Endothelial cell (in vitro differentiated cells): Measurements from ENCODE around the gene FRMD1. TPM values are rescaled to one million over a fixed set of nuclear protein-coding genes. Genes with fewer than 3 reads are reported as not detected.

Source experiments
- DNase-seq: peaks from one replicate; pipeline ENCODE4 v3.0.0; 2021; ENCODE audit warnings: low spot score
- H3K27ac Mint-ChIP-seq: one replicate; pipeline ENCODE4 v1.8.0; 2021; ENCODE audit warnings: mixed read lengths, inconsistent platforms; ENCODE audit not compliant: unreplicated experiment
- H3K27me3 Mint-ChIP-seq: one replicate; pipeline ENCODE4 v1.8.0; 2021; ENCODE audit warnings: mild to moderate bottlenecking, moderate library complexity, mixed read lengths, inconsistent platforms; ENCODE audit not compliant: unreplicated experiment
- H3K36me3 Mint-ChIP-seq: one replicate; pipeline ENCODE4 v1.8.0; 2021; ENCODE audit warnings: mild to moderate bottlenecking, low read depth, mixed read lengths, inconsistent platforms; ENCODE audit not compliant: unreplicated experiment
- H3K4me1 Mint-ChIP-seq: one replicate; pipeline ENCODE4 v1.8.0; 2021; ENCODE audit warnings: mild to moderate bottlenecking, mixed read lengths, inconsistent platforms; ENCODE audit not compliant: unreplicated experiment
- H3K4me3 Mint-ChIP-seq: one replicate; pipeline ENCODE4 v1.8.0; 2021; ENCODE audit warnings: mild to moderate bottlenecking, mixed read lengths, inconsistent platforms; ENCODE audit not compliant: unreplicated experiment
- H3K9me3 Mint-ChIP-seq: one replicate; pipeline ENCODE4 v1.8.0; 2021; ENCODE audit warnings: mixed read lengths, inconsistent platforms; ENCODE audit not compliant: unreplicated experiment
- CTCF ChIP-seq: fragments of 200-600 bp; sonication (generic); IDR thresholded peaks from one replicate; pipeline ENCODE4 v1.5.0; 2021; ENCODE audit warnings: antibody characterized with exemption; ENCODE audit not compliant: unreplicated experiment
- total RNA-seq: library from RNA; stranded (reverse); fragmentation: NEBNext Ultra II Directional; extraction: Animal tissue kit (Norgen Biotek cat#: 25700); gene quantifications from one replicate; pipeline ENCODE4 v1.2.1, GENCODE V29; 2021; ENCODE audit not compliant: unreplicated experiment

Gene FRMD1
- total RNA-seq, 1 donor from 2014 or later: 0.05 TPM

GRCh38 chr6:168125429-168126001 lies 46.5 kb upstream of the FRMD1 start:
- no peak for TF ChIP-seq CTCF
- DNase-seq: no peak
- Mint-ChIP-seq H3K27me3 (peaks cover 5% of the 10 kb centered on the region), H3K4me1 (no peaks in the 10 kb centered on the region), H3K36me3 (no peaks in the 10 kb centered on the region), H3K4me3 (no peak overlapping the region), H3K9me3 (no peaks in the 10 kb centered on the region), H3K27ac (no peak overlapping the region)

GRCh38 chr6:168124921-168125320 lies 45.9 kb upstream of the FRMD1 start:
- Mint-ChIP-seq H3K9me3 (no peaks in the 10 kb centered on the region), H3K27me3 (peaks cover 2% of the 10 kb centered on the region), H3K36me3 (no peaks in the 10 kb centered on the region), H3K4me3 (no peak overlapping the region), H3K4me1 (no peaks in the 10 kb centered on the region), H3K27ac (no peak overlapping the region)
- TF ChIP-seq CTCF: no peak
- DNase-seq: no peak

GRCh38 chr6:168124158-168124557 lies 45.1 kb upstream of the FRMD1 start:
- no peak overlapping the region for H3K4me3 Mint-ChIP-seq
- peaks cover 2% of the 10 kb centered on the region for H3K27me3 Mint-ChIP-seq
- H3K36me3 Mint-ChIP-seq: no peaks in the 10 kb centered on the region
- H3K4me1 Mint-ChIP-seq: no peaks in the 10 kb centered on the region
- H3K27ac Mint-ChIP-seq: no peak overlapping the region
- H3K9me3 Mint-ChIP-seq: no peaks in the 10 kb centered on the region
- DNase-seq: no peak
- no peak for TF ChIP-seq CTCF

GRCh38 chr6:168123165-168123911 lies 44.3 kb upstream of the FRMD1 start:
- TF ChIP-seq CTCF: no peak
- Mint-ChIP-seq H3K27ac (peak overlapping the region; percentile 48), H3K27me3 (peaks cover 2% of the 10 kb centered on the region), H3K36me3 (no peaks in the 10 kb centered on the region), H3K4me3 (no peak overlapping the region), H3K4me1 (no peaks in the 10 kb centered on the region), H3K9me3 (no peaks in the 10 kb centered on the region)
- DNase-seq: no peak

GRCh38 chr6:168122521-168122920 lies 43.5 kb upstream of the FRMD1 start:
- no peaks in the 10 kb centered on the region for H3K9me3 Mint-ChIP-seq
- no peak overlapping the region for H3K27ac Mint-ChIP-seq
- no peaks in the 10 kb centered on the region for H3K27me3 Mint-ChIP-seq
- no peak overlapping the region for H3K4me3 Mint-ChIP-seq
- TF ChIP-seq CTCF: no peak
- H3K36me3 Mint-ChIP-seq: no peaks in the 10 kb centered on the region
- H3K4me1 Mint-ChIP-seq: no peaks in the 10 kb centered on the region
- DNase-seq: no peak
